ENCODE results near the gene C11orf97.

DNA sequence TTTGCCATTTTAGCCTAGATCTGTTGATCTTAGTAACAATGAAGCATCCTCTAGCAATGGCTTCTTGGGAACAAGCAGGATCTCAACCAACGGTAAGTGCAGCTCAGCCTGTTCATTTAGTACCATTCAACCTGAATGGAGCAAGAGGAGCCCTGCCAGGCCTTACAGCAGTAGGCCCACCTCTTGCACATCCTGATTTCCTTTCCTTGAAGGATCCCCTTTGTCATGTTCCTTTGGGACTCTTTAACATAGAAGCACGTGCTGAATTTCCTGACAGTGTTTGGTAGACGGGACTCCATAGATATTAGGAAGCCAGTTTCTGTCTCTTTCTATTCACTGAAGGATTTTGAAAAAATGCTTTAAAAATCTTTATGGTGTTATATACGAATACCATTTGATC is 56.5 kb downstream of the C11orf97 start:
- TF ChIP-seq, protein P1, sequence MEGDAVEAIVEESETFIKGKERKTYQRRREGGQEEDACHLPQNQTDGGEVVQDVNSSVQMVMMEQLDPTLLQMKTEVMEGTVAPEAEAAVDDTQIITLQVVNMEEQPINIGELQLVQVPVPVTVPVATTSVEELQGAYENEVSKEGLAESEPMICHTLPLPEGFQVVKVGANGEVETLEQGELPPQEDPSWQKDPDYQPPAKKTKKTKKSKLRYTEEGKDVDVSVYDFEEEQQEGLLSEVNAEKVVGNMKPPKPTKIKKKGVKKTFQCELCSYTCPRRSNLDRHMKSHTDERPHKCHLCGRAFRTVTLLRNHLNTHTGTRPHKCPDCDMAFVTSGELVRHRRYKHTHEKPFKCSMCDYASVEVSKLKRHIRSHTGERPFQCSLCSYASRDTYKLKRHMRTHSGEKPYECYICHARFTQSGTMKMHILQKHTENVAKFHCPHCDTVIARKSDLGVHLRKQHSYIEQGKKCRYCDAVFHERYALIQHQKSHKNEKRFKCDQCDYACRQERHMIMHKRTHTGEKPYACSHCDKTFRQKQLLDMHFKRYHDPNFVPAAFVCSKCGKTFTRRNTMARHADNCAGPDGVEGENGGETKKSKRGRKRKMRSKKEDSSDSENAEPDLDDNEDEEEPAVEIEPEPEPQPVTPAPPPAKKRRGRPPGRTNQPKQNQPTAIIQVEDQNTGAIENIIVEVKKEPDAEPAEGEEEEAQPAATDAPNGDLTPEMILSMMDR (IDR thresholded peaks at IDR 0.05): no peak
- no peak for TF ChIP-seq POLR2A (IDR thresholded peaks at IDR 0.05)

Measured in body of pancreas (tissue), 4 donors.